Liver (tissue), 3 donors: Measurements from ENCODE around the gene PBX4.

Source experiments
- ATF3 ChIP-seq: IDR thresholded peaks from 2 replicates; pipeline ENCODE4 v1.6.1; 2016; ENCODE audit warnings: antibody characterized with exemption
- CTCF ChIP-seq: fragments of 150-350 bp; IDR thresholded peaks from 2 replicates; pipeline ENCODE4 v1.5.1; 2017; ENCODE audit warnings: improper control_type of control experiment, low read depth, low read length; ENCODE audit not compliant: missing input control
- EGR1 ChIP-seq, 2 donors: IDR thresholded peaks; 2 replicates each; pipeline ENCODE4 v1.6.1; 2016 to 2018; ENCODE audit warnings: antibody characterized with exemption in 2 of 2, low read depth in 2 of 2
- FOXA1 ChIP-seq: IDR thresholded peaks from 2 replicates; pipeline ENCODE4 v1.6.1; 2016; ENCODE audit warnings: antibody characterized with exemption
- GABPA ChIP-seq, 2 donors: IDR thresholded peaks in 1 of 2; conservative IDR thresholded peaks in 1 of 2; 2 replicates each; pipeline ENCODE4 v1.6.1; 2016; ENCODE audit warnings: antibody characterized with exemption in 2 of 2, mild to moderate bottlenecking in 1 of 2, moderate library complexity in 1 of 2
- HNF4A ChIP-seq, 2 donors: conservative IDR thresholded peaks; 2 replicates each; pipeline ENCODE4 v1.6.1; 2016; ENCODE audit warnings: antibody characterized with exemption in 2 of 2, mild to moderate bottlenecking in 2 of 2
- JUND ChIP-seq, 2 donors: IDR thresholded peaks; 2 replicates each; pipeline ENCODE4 v1.6.1; 2016; ENCODE audit warnings: antibody characterized with exemption in 2 of 2
- MAX ChIP-seq: IDR thresholded peaks from 2 replicates; pipeline ENCODE4 v1.6.1; 2016; ENCODE audit warnings: antibody characterized with exemption
- RAD21 ChIP-seq, 2 donors: IDR thresholded peaks; 2 replicates each; pipeline ENCODE4 v1.6.1; 2016; ENCODE audit warnings: antibody characterized with exemption in 2 of 2, mild to moderate bottlenecking in 2 of 2
- REST ChIP-seq: IDR thresholded peaks from 2 replicates; pipeline ENCODE4 v1.6.1; 2016; ENCODE audit warnings: antibody characterized with exemption, mild to moderate bottlenecking
- SP1 ChIP-seq: IDR thresholded peaks from 2 replicates; pipeline ENCODE4 v1.6.1; 2018; ENCODE audit warnings: antibody characterized with exemption, mild to moderate bottlenecking
- TAF1 ChIP-seq: conservative IDR thresholded peaks from 2 replicates; pipeline ENCODE4 v1.6.1; 2016; ENCODE audit warnings: antibody characterized with exemption, mild to moderate bottlenecking
- YY1 ChIP-seq: IDR thresholded peaks from 2 replicates; pipeline ENCODE4 v1.6.1; 2016; ENCODE audit warnings: antibody characterized with exemption, mild to moderate bottlenecking
- ZBTB33 ChIP-seq: IDR thresholded peaks from 2 replicates; pipeline ENCODE4 v1.6.1; 2016; ENCODE audit warnings: antibody characterized with exemption
- donor health status: healthy.
- donor health status: healthy.

- TF ChIP-seq MAX (no peak), REST (no peak), FOXA1 (no peak), TAF1 (no peak), CTCF (no peak), GABPA (IDR thresholded peaks at IDR 0.05 in 1 of 2, conservative IDR thresholded peaks at IDR 0.05 in 1 of 2) (no peak), RAD21 (IDR thresholded peaks at IDR 0.05) (no peak), JUND (IDR thresholded peaks at IDR 0.05) (no peak), YY1 (no peak), EGR1 (IDR thresholded peaks at IDR 0.05; ENCODE audit: low read depth in 2 of 2) (no peak), ZBTB33 (no peak), ATF3 (no peak), SP1 (no peak), HNF4A (conservative IDR thresholded peaks at IDR 0.05) (no peak)
Observed at GRCh38 chr19:19530889-19531288, 87.6 kb downstream of the PBX4 start.
